Thoracic aorta (tissue), 2 donors: ENCODE measurements around the gene CHAMP1. TPM values are rescaled to one million over a fixed set of nuclear protein-coding genes. Genes with fewer than 3 reads are reported as not detected.

Experiments used
- ATAC-seq: fragments of 150-250 bp; one replicate; pipeline ENCODE4 v1.8.0; 2017; ENCODE audit warnings: low read depth; ENCODE audit not compliant: insufficient number of reproducible peaks, low FRiP score
- DNase-seq: peaks from one replicate; pipeline ENCODE4 v3.0.0-alpha.2; 2020; ENCODE audit warnings: low spot score
- H3K27ac ChIP-seq, 2 donors: fragments of 200-600 bp; sonication (generic); 1 replicate in 1 of 2; 2 replicates in 1 of 2; pipeline ENCODE4 v1.5.1; 2016; ENCODE audit warnings: mild to moderate bottlenecking in 2 of 2, moderate library complexity in 2 of 2
- H3K27me3 ChIP-seq: fragments of 200-600 bp; sonication (generic); replicated peaks from 2 replicates; pipeline ENCODE4 v1.6.0; 2016; ENCODE audit warnings: mild to moderate bottlenecking; ENCODE audit not compliant: insufficient read depth
- H3K36me3 ChIP-seq: fragments of 200-600 bp; sonication (generic); one replicate; pipeline ENCODE4 v1.5.1; 2016
- H3K4me1 ChIP-seq, 2 donors: fragments of 200-600 bp; sonication (generic); 1 replicate in 1 of 2; 2 replicates in 1 of 2; pipeline versions ENCODE4 v1.5.1 to v1.6.0; 2016; ENCODE audit warnings: low read depth in 2 of 2, mild to moderate bottlenecking in 1 of 2; ENCODE audit not compliant: control insufficient read depth in 1 of 2
- H3K4me3 ChIP-seq: fragments of 200-600 bp; sonication (generic); 2 replicates; pipeline ENCODE4 v1.5.1; 2016; ENCODE audit warnings: mild to moderate bottlenecking
- H3K9me3 ChIP-seq: fragments of 200-600 bp; sonication (generic); 2 replicates; pipeline ENCODE4 v1.5.1; 2016
- CTCF ChIP-seq: fragments of 200-600 bp; sonication (generic); IDR thresholded peaks from one replicate; pipeline ENCODE4 v1.5.1; 2019; ENCODE audit warnings: antibody characterized with exemption
- total RNA-seq, 2 donors: library from RNA; depleted of rRNA; stranded (reverse); fragments of >200 nt; gene quantifications; one replicate each; pipeline versions ENCODE4 v1.1.0 to v1.2.3, GENCODE V29; 2016

Gene CHAMP1
- total RNA-seq, 2 donors from 2014 or later: 20.7 to 30.2 TPM

GRCh38 chr13:114269281-114269770, 45.0 kb upstream of the CHAMP1 start:
- H3K4me1 ChIP-seq: no peaks in the 10 kb centered on the region
- TF ChIP-seq CTCF: no peak
- DNase-seq: no peak
- H3K9me3 ChIP-seq: no peaks in the 10 kb centered on the region
- H3K4me3 ChIP-seq: no peak overlapping the region
- H3K27ac ChIP-seq: no peak overlapping the region
- H3K27me3 ChIP-seq: no peaks in the 10 kb centered on the region
- no peak for ATAC-seq
- H3K36me3 ChIP-seq: peaks cover 45% of the 10 kb centered on the region

GRCh38 chr13:114272977-114273376, 41.3 kb upstream of the CHAMP1 start:
- DNase-seq (no peak), ATAC-seq (no peak)
- no peaks in the 10 kb centered on the region for H3K9me3 ChIP-seq
- peaks cover 31% of the 10 kb centered on the region for H3K36me3 ChIP-seq
- H3K27me3 ChIP-seq: no peaks in the 10 kb centered on the region
- no peak overlapping the region for H3K27ac ChIP-seq
- no peak overlapping the region for H3K4me3 ChIP-seq
- H3K4me1 ChIP-seq: no peaks in the 10 kb centered on the region
- no peak for TF ChIP-seq CTCF

GRCh38 chr13:114275304-114275703, 39.0 kb upstream of the CHAMP1 start:
- DNase-seq (no peak), ATAC-seq (no peak)
- no peak overlapping the region for H3K4me3 ChIP-seq
- H3K4me1 ChIP-seq: peaks cover under 1 to 6% of the 10 kb centered on the region in 2 donors
- no peak overlapping the region for H3K27ac ChIP-seq
- H3K9me3 ChIP-seq: no peaks in the 10 kb centered on the region
- no peaks in the 10 kb centered on the region for H3K27me3 ChIP-seq
- TF ChIP-seq CTCF: no peak
- H3K36me3 ChIP-seq: peaks cover 18% of the 10 kb centered on the region

- no peak overlapping the region for H3K4me3 ChIP-seq
- no peak for ATAC-seq
- no peak for TF ChIP-seq CTCF
- H3K36me3 ChIP-seq: peaks cover 6% of the 10 kb centered on the region
- DNase-seq: no peak
- peaks cover 10 to 29% of the 10 kb centered on the region in 2 donors for H3K4me1 ChIP-seq
- no peaks in the 10 kb centered on the region for H3K9me3 ChIP-seq
- no peaks in the 10 kb centered on the region for H3K27me3 ChIP-seq
- no peak overlapping the region for H3K27ac ChIP-seq
These were observed 35.2 kb upstream of the CHAMP1 start for GRCh38 chr13:114279146-114279545.

- no peak for TF ChIP-seq CTCF
- peaks cover 6% of the 10 kb centered on the region for H3K36me3 ChIP-seq
- DNase-seq (no peak), ATAC-seq (no peak)
- no peaks in the 10 kb centered on the region for H3K9me3 ChIP-seq
- peaks cover 10 to 32% of the 10 kb centered on the region in 2 donors for H3K4me1 ChIP-seq
- H3K27ac ChIP-seq: peak overlapping the region; percentile 91 to 96
- H3K27me3 ChIP-seq: no peaks in the 10 kb centered on the region
- no peak overlapping the region for H3K4me3 ChIP-seq
These were observed 34.4 kb upstream of the CHAMP1 start for GRCh38 chr13:114279758-114280355.
